IPS DF 6.9 (cell line): ENCODE results near the gene NEAT1.

ENCODE experiments used
- DNase-seq: peaks from one replicate; pipeline ENCODE4 v3.0.0-alpha.2; 2013; ENCODE audit warnings: low read depth, low spot score
- H3K27ac ChIP-seq: one replicate; pipeline ENCODE4 v1.5.1; 2013; ENCODE audit warnings: low read length, control low read depth
- H3K27me3 ChIP-seq: 2 replicates; pipeline ENCODE4 v1.6.1; 2013; ENCODE audit warnings: mild to moderate bottlenecking, low read length; ENCODE audit not compliant: control insufficient read depth, insufficient read depth
- H3K36me3 ChIP-seq: 2 replicates; pipeline ENCODE4 v1.6.1; 2013; ENCODE audit warnings: low read length; ENCODE audit not compliant: control insufficient read depth, insufficient read depth
- H3K4me1 ChIP-seq: 2 replicates; pipeline ENCODE4 v1.6.1; 2013; ENCODE audit warnings: low read length; ENCODE audit not compliant: control insufficient read depth, insufficient read depth
- H3K4me3 ChIP-seq: 2 replicates; pipeline ENCODE4 v1.5.1; 2013; ENCODE audit warnings: mild to moderate bottlenecking, low read length
- H3K9me3 ChIP-seq: 2 replicates; pipeline ENCODE4 v1.6.1; 2013; ENCODE audit warnings: low read length, inconsistent platforms; ENCODE audit not compliant: control insufficient read depth, insufficient read depth
- WGBS: extraction: QIAGEN DNeasy Blood & Tissue Kit; methylation state at CpG from one replicate; pipeline ENCODE4 v1.1.7; 2013; ENCODE audit warnings: mixed read lengths, missing lambda C conversion rate; ENCODE audit not compliant: insufficient read length, insufficient coverage; 5-methylcytosine and 5-hydroxymethylcytosine counted together

Gene NEAT1

DNA sequence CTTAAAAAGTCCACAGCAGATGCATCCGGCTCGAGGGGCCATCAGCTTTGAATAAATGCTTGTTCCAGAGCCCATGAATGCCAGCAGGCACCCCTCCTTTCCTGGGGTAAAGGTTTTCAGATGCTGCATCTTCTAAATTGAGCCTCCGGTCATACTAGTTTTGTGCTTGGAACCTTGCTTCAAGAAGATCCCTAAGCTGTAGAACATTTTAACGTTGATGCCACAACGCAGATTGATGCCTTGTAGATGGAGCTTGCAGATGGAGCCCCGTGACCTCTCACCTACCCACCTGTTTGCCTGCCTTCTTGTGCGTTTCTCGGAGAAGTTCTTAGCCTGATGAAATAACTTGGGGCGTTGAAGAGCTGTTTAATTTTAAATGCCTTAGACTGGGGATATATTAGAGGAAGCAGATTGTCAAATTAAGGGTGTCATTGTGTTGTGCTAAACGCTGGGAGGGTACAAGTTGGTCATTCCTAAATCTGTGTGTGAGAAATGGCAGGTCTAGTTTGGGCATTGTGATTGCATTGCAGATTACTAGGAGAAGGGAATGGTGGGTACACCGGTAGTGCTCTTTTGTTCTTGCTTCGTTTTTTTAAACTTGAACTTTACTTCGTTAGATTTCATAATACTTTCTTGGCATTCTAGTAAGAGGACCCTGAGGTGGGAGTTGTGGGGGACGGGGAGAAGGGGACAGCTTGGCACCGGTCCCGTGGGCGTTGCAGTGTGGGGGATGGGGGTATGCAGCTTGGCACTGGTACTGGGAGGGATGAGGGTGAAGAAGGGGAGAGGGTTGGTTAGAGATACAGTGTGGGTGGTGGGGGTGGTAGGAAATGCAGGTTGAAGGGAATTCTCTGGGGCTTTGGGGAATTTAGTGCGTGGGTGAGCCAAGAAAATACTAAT, 1.9 kb downstream of the NEAT1 start:
- no peaks in the 10 kb centered on the region for H3K9me3 ChIP-seq
- no peaks in the 10 kb centered on the region for H3K27me3 ChIP-seq
- 100% methylated on average over 1 of the region's 18 CpGs for WGBS
- H3K36me3 ChIP-seq, result no peaks in the 10 kb centered on the region
- H3K4me1 ChIP-seq, result peaks cover 25% of the 10 kb centered on the region
- no peak overlapping the region for H3K27ac ChIP-seq
- DNase-seq, result no peak
- no peak overlapping the region; the same call in 1 of the 2 replicates for H3K4me3 ChIP-seq

DNA sequence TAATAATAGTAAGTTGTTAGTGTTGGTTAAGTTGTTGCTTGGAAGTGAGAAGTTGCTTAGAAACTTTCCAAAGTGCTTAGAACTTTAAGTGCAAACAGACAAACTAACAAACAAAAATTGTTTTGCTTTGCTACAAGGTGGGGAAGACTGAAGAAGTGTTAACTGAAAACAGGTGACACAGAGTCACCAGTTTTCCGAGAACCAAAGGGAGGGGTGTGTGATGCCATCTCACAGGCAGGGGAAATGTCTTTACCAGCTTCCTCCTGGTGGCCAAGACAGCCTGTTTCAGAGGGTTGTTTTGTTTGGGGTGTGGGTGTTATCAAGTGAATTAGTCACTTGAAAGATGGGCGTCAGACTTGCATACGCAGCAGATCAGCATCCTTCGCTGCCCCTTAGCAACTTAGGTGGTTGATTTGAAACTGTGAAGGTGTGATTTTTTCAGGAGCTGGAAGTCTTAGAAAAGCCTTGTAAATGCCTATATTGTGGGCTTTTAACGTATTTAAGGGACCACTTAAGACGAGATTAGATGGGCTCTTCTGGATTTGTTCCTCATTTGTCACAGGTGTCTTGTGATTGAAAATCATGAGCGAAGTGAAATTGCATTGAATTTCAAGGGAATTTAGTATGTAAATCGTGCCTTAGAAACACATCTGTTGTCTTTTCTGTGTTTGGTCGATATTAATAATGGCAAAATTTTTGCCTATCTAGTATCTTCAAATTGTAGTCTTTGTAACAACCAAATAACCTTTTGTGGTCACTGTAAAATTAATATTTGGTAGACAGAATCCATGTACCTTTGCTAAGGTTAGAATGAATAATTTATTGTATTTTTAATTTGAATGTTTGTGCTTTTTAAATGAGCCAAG, 2.7 kb downstream of the NEAT1 start:
- no peak overlapping the region; the same call in 1 of the 2 replicates for H3K4me3 ChIP-seq
- H3K36me3 ChIP-seq, result no peaks in the 10 kb centered on the region
- peaks cover 28% of the 10 kb centered on the region for H3K4me1 ChIP-seq
- no peak overlapping the region for H3K27ac ChIP-seq
- no peaks in the 10 kb centered on the region for H3K9me3 ChIP-seq
- no peak for DNase-seq
- WGBS, result no CpG with 5 or more reads among the region's 9 CpGs
- H3K27me3 ChIP-seq, result no peaks in the 10 kb centered on the region

GRCh38 chr11:65425971-65426838, 3.6 kb downstream of the NEAT1 start:
- Histone ChIP-seq H3K27ac (no peak overlapping the region), H3K4me3 (no peak overlapping the region), H3K36me3 (no peaks in the 10 kb centered on the region), H3K4me1 (peaks cover 27% of the 10 kb centered on the region), H3K9me3 (no peaks in the 10 kb centered on the region), H3K27me3 (no peaks in the 10 kb centered on the region)
- WGBS, result no CpG with 5 or more reads among the region's 9 CpGs
- no peak for DNase-seq

DNA sequence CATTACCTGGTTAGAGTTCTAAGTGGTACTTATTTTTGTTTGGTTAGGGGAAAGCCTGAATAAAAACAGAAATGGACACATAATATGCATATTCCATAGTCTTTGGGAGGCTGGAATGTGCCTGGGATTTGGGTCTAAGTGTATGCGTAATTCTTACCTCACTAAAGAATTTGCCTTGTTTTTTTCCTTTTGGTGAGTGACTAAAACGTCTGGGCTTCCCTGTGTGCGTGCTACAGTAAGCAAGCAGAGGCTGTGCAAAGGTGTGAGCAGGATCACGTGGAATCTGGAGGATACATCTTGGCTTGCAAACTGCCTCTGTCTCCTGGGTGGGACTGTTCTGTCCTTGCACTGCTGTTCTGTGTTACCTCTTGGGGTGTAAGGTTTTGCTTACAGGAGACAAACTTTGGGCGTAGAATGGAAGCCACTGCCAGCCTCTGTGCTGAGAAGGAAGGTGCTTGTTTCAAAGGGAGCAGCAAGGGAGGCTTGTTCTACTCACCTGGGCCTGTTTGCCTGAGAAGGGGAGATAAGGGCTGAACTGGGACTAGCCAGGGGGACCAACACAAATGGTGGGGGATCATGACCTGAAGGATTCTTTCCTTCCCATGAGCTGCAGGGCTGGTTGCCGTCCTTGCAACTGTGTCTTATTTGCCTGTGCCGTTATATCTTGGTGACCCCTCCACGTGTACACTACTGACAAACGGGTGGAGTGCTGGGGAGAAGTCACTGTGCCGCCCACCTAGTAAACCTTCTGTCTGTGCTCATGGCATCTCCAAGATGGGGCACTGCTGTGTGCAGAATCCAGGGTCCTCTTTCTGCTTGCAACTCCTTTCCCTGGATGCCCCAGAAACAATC, 4.5 kb downstream of the NEAT1 start:
- no peaks in the 10 kb centered on the region for H3K27me3 ChIP-seq
- no peaks in the 10 kb centered on the region for H3K9me3 ChIP-seq
- H3K36me3 ChIP-seq, result no peaks in the 10 kb centered on the region
- H3K4me3 ChIP-seq, result no peak overlapping the region
- H3K27ac ChIP-seq, result no peak overlapping the region
- no CpG with 5 or more reads among the region's 10 CpGs for WGBS
- no peak for DNase-seq
- H3K4me1 ChIP-seq, result peaks cover 23% of the 10 kb centered on the region

DNA sequence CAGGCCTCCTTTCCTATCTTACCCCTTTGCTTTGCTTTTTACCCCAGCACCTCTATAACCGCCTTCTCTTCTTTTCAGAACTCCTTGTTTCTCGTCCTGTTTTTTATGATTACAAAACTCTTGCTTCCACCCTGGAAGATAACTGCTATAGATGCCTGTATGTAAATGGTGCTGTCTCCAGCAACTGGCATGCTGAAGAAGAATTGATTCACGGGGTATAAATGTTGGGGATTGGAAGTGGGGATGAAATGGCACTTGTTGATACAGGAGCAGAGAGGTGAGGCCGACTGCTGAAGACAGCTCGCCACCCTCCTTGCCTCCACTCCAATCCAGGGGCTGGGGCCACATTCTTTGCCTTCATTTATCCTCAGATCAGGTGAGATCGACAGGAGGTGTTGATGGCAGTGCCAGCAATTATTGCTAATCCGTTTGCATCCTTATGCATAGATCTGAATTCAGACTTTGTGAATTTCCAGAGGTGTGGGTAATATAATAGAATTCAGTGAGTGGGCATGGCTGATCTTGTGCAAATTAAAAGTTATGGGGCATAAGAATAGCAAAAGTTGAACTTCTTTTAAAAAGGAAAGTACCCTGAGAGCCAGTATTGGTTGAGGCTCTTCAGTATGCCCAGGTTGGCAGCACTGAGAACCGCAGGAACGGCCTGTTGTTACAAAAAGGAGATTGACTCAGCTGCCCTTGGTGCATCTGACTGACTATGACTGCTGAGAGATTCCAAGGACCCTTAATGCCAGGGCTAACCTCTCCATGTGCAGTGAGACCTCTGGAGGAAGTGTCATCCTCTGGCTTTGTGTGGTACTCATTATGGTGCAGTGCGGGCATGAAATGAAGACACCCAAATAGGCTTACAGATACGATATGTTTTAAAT, 5.3 kb downstream of the NEAT1 start:
- Histone ChIP-seq H3K36me3 (no peaks in the 10 kb centered on the region), H3K27me3 (no peaks in the 10 kb centered on the region), H3K4me1 (peaks cover 21% of the 10 kb centered on the region), H3K9me3 (no peaks in the 10 kb centered on the region), H3K4me3 (no peak overlapping the region), H3K27ac (no peak overlapping the region)
- WGBS, result no CpG with 5 or more reads among the region's 11 CpGs
- DNase-seq, result no peak

- no peak overlapping the region for H3K4me3 ChIP-seq
- WGBS, result no CpG with 5 or more reads among the region's 5 CpGs
- no peaks in the 10 kb centered on the region for H3K9me3 ChIP-seq
- no peak overlapping the region for H3K27ac ChIP-seq
- no peaks in the 10 kb centered on the region for H3K36me3 ChIP-seq
- peaks cover 14% of the 10 kb centered on the region for H3K4me1 ChIP-seq
- no peaks in the 10 kb centered on the region for H3K27me3 ChIP-seq
- DNase-seq, result no peak
These were observed 6.0 kb downstream of the NEAT1 start for GRCh38 chr11:65428578-65429067.

DNA sequence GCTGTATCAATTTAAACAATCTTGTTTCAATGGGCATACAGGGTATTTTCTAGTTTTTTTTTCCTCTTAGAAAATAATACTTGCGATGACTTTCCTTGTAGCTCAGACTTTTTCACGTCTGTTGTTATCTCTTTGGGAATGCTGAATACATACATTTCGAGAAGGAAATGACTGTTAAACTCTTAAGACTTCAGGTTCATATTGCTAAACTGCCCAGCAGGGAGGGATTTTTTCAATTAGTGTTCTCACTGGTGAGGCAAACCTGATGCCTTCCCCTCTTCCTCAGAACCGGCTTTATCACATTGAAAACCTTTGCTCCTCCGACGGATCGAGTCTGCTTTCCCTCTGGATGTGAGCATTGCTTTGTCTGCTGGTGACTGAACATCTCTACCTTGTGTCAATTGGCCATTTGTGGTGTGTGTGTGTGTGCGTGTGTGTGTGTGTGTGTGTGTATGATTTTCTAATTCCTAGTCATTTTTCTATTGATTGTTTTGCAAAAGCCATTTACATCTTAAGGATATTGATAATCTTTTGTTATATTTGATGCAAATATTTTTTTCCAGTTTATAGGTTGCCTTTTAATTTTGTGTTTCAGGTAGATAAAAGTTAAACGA, 6.6 kb downstream of the NEAT1 start:
- peaks cover 12% of the 10 kb centered on the region for H3K4me1 ChIP-seq

DNA sequence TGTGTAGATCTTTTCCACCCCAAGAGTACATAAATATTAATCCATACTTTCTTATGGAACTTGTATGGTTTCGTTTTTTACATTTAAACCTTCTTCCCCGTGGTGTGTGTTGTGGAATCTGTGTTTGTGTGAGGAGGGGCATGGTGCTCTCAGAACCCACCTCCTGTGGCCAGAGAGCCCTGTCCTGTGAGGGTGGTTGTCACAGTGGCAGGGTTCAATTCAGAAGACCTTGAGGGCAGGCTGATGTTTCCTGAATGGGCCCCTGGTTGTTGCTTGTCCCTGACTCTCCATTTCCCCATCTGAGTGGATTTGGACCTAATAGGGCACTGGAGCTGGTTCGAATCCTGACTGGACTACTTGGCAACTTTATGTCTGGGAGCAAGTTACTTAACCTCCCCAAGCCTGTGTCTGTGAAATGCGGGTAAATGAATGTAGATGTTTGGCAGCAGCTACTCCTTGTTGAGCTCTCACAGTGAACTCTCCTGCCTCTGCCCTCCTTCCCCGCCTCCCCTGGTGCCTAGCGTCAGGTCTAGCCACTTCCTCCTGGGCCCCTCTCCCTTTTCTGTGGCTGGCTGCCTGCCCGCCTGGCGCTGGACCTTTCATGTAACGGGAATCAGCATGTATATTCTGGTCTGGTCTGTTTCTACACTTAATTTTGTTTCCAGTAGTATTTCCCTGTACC, 7.3 kb downstream of the NEAT1 start:
- WGBS, result no CpG with 5 or more reads among the region's 9 CpGs
- Histone ChIP-seq H3K27me3 (no peaks in the 10 kb centered on the region), H3K4me3 (no peak overlapping the region), H3K27ac (no peak overlapping the region), H3K9me3 (no peaks in the 10 kb centered on the region), H3K4me1 (peaks cover 10% of the 10 kb centered on the region), H3K36me3 (no peaks in the 10 kb centered on the region)
- DNase-seq, result no peak

More for the DNA sequence above, 6.6 kb downstream of the NEAT1 start:
- no CpG with 5 or more reads among the region's 9 CpGs for WGBS
- H3K9me3 ChIP-seq, result no peaks in the 10 kb centered on the region
- no peaks in the 10 kb centered on the region for H3K36me3 ChIP-seq
- no peak for DNase-seq
- H3K4me3 ChIP-seq, result no peak overlapping the region
- no peaks in the 10 kb centered on the region for H3K27me3 ChIP-seq
- no peak overlapping the region for H3K27ac ChIP-seq
